ENCODE results near the gene ATCAY.
A peak's percentile ranks its signal among the peaks of the same experiment; 100 is the strongest.
"Not testable (repeated sequence)": the region's sequence is repeated elsewhere in the genome, so short reads cannot be mapped to it uniquely, and the experiment has no call there.

ATCAY gene

DNA sequence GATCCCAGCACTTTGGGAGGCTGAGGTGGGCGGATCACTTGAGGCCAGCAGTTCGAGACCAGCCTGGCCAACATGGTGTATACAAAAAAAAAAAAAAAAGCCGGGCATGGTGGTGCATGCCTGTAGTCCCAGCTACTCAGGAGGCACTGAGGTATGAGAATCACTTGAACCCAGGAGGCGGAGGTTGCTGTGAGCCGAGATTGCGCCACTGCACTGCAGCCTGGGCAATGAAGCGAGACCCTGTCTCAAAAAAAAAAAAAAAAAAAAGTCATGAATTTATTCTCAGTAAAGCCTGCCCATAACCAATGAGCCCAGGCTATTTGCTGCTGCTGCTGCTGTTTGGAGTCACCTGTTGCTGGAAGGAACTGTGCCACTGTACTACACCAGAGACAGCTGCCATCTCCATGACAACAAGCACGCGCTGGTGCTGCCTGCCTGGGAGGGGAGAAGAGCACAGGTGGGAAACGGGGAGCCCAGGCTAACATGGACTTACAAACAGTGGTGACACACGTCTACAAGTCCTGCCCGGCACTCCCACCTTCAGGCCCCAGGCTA lies 23.0 kb upstream of the ATCAY start:
- peak; percentile 71 for DNase-seq

- DNase-seq: no peak
Observed at GRCh38 chr19:3860499-3860898, 20.0 kb upstream of the ATCAY start.

DNA sequence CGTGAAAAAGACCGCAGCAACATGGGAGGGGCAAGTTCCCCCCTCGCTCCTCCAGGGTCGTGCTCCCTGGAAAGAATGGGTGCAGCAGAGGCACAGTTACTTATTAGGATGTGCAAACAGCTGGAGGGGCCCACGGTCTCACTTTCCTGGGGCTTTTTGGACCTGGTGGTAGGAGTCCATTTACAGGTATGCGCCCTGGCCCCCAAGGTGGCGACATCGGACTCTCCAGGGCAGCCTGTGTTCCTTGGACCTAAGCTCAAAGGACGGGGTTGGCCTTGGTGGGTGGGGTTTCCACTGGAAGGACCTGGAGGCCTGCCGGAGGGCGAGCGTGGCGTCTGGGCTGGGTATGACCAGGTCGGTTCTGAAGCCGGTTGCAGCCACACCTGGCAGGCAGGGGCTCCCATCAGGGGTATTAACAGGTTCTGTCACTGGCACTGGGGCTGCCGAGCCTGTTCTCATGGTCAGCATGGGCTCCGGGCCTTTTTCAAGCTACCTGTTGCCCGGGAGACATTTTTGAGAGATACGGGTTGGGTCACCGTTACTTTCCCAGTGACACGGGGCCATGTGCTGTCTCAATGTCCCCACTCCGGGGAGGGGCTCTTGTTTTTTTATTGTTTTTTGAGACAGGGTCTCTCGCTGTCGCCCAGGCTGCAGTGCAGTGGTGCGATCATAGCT lies 17.5 kb upstream of the ATCAY start:
- DNase-seq: no peak

DNA sequence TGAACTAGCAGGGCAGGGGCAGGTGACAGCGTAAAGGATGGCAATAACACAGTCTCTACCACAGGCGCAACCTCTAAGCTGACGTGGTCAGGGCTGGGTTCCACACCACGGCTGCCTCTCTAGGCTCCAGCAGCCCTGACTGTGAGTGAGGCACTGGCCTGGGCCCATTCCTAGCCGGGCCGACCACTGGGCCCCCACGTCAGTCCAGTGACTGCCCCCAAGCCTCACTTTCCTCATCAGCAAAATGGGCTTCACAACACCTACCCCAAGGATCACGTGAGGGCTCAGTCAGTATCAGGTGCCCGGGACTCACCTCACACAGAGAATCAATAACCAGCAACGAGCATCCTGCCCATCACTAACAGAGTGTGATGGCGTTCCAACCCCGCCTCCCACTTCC lies 16.8 kb upstream of the ATCAY start:
- no peak for DNase-seq

- DNase-seq: no peak
Observed at GRCh38 chr19:3866910-3867638, 13.4 kb upstream of the ATCAY start.

GRCh38 chr19:3867971-3868769 lies 12.3 kb upstream of the ATCAY start:
- DNase-seq: no peak

- DNase-seq: no peak
Observed at GRCh38 chr19:3868770-3869456, 11.6 kb upstream of the ATCAY start, which contains the start of gene ZFR2. Gene ZFR2 (minus strand): TSS chr19:3869038. CDS start chr19:3869017, 21 bp downstream.

GRCh38 chr19:3873151-3873550 lies 7.3 kb upstream of the ATCAY start:
- no peak for DNase-seq

DNA sequence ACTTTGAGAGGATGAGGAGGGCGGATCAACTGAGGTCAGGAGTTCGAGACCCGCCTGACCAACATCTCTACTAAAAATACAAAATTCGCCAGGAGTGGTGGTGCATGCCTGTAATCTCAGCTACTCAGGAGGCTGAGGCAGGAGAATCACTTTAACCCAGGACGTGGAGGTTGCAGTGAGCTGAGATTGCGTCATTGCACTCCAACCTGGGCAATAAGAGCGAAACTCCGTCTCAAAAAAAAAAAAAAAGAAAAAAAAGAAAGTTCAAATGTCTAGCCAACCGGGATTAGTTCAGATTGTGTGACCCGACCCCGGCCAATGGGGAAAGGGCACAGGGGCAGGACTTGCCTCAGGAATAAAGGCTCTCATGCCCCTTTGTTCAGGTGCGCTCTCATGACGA lies 5.8 kb upstream of the ATCAY start:
- DNase-seq: not testable (repeated sequence)

DNA sequence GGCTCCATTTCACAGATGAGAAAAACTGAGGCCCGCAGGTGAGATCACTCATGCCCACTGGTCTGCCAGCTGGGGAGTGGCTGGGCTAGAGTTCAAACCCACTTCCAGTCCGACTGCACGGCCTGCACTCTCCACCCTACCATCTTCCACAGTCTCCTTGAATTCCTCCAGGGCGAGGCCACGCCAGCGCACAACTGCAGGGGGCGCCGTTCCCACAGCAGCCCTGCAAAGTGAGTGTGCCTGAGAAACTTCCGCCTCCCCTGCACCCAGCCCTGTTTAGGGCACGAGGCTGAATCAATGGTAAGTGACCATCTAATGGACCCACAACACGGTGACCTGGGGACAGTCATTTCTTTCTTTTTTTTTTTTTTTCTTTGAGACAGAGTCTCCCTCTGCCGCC lies 829 bp upstream of the ATCAY start:
- DNase-seq: no peak

DNA sequence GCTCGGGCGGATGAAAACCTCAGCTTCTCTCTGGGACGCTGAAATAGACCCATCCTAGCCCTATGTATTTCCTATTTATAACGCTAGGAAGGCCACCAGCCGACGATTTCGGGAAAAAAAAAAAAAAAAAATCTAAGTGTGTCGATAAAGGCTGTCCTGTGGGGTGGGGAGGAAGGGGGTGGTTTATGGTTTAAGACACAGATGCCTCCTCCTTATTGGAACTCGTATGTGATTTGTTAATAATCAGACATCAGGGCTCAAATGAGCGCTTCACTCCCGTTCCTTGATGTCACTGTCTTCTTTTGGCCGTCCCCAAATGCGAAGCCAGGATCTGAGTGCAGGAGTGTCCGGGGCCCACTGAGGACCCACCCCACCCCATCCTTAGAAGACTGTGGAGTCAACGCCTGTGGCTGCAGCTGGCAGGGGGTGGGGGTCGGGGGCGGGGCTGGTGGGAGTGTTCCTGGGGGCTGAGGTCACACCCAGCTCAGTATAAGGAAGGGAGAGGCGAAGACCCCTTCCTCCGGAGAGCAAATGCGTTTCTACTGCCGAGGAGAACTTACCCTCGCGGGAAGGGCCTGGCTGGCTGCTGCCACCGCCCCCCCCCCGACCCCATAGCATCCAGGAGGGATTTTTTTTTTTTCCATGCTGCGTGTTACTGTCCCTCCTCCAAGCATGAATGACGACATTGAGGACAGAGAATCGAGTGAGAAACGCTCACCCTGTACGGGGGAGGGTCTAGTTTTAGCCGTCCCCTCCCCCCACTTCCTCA lies 971 bp downstream of the ATCAY start:
- DNase-seq: no peak

DNA sequence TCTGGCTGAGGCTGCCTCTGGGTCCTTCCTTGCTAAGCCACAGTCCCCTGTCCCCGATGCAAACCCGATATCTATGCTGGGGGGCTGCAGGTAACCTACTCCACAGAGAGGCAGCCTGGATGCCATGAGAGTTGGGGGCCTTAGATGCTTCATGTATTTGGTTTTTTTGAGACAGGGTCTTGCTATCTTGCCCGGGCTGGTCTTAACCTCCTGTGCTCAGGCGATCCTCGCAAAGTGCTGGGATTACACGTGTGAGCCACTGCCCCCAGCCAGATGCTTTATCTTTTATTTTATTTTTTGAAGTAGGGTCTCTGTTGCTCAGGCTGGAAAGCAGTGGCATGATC lies 1.5 kb downstream of the ATCAY start:
- no peak for DNase-seq

- DNase-seq: no peak
Observed at GRCh38 chr19:3890591-3890990, 10.1 kb downstream of the ATCAY start.

DNA sequence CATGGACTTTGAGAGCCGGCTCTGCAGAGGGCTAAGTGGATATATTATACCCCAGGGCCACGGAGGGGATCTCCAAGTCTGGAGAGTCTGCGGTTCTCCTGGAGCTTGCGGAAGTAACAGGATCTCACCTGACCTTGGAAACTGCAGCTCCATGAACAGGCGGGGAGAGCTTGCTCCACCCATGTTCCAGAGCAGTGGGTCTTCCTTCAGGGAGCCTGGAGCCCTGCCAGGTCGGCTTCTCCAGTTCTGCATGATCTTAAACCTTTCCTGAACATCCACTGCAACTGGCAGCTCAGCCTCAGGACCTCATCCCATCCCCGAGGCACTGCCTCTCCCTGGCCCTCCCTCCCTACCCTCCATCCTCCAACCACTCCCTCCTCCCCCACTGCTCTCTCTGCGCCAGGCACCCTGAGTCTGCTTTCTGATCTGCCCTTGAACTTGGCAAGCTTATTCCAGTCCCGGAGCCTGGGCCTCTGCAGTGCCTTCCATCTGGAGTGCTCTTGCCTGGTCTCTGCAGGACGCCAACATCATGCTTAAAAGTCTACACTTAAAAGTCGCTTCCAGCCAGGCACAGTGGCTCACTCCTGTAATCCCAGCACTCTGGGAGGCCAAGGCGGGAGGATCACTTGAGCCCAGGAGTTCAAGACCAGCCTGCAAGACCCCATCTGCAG lies 13.2 kb downstream of the ATCAY start:
- DNase-seq: peak; percentile 17

DNA sequence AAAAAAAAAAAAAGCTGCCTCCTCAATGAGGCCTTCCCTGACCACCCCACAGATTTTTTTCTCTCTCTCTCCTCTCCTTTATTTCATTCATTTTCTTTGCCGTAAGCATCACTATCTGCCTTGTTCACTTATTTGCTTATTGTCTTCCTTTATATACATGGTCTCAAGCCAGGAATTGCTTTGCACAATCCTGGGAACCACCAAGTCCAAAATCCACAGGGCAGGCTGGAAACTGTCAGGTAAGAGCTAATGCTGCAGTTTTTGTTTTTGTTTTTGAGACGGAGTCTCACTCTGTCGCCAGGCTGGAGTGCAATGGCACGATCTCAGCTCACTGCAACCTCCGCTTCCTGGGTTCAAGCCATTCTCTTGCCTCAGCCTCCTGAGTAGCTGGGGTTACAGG lies 14.5 kb downstream of the ATCAY start:
- DNase-seq: not testable (repeated sequence)

GRCh38 chr19:3895788-3896187 lies 15.3 kb downstream of the ATCAY start:
- DNase-seq: no peak

GRCh38 chr19:3897936-3898335 lies 17.5 kb downstream of the ATCAY start:
- DNase-seq: no peak

DNA sequence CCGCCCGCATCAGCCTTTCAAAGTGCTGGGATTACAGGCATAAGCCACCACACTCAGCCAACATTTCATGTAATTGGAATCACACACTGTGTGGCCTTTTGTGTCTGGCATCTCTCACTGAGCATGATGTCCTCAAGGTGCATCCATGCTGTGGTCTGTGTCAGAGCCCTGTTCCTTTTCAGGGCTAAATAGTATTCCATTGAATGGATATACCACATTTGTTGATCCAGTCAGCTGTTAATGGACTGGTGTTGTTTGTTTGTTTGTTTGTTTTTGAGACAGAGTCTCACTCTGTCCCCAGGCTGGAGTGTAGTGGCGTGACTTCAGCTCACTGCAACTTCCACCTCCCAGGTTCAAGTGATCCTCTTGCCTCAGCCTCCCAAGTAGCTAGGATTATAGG lies 17.9 kb downstream of the ATCAY start:
- DNase-seq: no peak

DNA sequence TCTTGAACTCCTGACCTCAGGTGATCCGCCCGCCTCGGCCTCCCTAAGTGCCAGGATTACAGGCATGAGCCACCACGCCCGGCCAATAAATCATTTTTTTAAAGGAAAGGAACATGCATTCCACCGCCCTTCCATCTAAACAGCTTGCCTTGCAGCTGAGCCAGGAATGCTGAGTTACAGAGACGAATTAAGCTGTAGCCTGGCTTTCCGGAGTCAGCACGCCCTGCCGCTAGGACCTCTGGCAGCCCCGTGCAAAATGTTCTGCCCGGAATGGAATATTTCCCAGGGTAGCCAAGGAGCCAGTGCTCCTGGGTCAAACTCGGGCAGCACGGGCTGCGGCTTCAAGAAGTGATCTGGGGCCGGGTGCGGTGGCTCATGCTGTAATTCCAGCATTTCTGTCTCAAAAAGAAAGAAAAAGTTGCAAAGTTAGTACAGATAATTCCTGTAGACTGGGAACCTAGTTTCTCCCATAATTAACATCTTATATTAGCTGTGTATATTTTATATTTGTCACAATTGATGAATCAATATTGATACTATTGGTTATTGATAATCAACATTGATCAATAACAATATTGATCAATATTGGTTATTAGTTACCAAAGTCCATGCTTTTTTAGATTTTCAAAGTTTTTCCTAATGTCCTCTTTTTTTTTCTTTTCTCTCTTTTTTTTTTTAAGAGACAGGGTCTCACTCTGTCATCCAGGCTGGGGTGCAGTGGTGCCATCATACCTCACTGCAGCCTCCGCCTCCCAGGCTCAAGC lies 19.2 kb downstream of the ATCAY start:
- DNase-seq: peak; percentile 13

DNA sequence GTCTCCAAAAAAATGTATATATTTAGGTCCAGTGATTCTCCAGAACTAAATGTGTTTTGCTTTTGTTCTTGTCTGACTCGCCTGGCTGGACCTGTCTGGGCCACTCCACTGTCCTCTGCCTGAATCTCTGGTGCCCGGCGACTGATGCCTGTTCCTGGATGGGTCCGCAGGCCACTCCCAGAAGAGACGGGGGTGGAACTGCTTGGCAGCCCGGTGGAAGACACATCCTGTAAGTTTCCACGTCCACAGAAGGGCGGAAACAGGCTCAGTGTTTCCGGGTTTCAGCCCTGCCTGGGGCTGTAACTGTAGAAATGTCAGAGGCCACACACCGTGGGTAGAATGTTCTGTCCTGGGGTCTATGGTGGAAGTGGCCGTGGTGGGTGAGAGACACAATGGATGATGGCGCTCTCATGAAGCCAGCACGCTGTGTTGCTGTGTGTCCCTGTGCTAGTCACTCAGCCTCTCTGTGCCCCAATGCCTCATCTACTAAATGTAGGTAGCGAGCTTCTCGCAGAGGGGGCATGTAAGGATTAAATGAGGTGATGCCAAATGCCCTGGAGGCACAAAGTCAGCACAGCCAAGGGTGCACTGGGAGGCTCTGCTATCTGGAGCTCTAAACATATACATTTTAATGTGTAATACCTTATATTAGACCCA lies 22.0 kb downstream of the ATCAY start:
- no peak for DNase-seq

Measured in NCI-H2171 treated with DMSO at 0.1 percent for 48 hours (cell line).